Esophagus mucosa (tissue), 1 donor: ENCODE data around the gene ACTRT2. TPM values are rescaled to one million over a fixed set of nuclear protein-coding genes. Genes with fewer than 3 reads are reported as not detected.

Experiments used
- ATAC-seq: fragments of 200-7000 bp; cut with Tn5 transposase; one replicate; pipeline ENCODE4 v1.9.1; 2020
- total RNA-seq: library from RNA; stranded (reverse); gene quantifications from one replicate; pipeline ENCODE4 v1.2.4, GENCODE V29; 2023
- donor health status: DM: yes; HTN: yes; CAD: no.

The ACTRT2 gene
- total RNA-seq, 1 donor from 2014 or later: not detected

- ATAC-seq: no peak
Observed at GRCh38 chr1:3033040-3033789, 11.9 kb downstream of the ACTRT2 start.

DNA sequence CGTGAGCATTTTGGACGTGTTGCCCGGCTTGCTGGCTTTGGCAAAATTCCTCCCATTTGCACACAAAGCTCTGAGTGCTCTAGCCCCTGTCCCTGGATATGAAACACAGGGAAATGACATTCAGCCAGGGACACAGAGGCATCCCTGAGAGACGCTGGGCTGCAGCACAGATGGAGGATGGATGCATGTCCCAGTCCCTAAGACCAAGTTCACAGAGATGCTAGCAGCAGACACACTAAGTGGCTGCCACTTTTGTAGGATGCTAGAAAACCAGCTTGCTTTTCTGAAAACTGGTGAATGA, 12.5 kb downstream of the ACTRT2 start:
- no peak for ATAC-seq

DNA sequence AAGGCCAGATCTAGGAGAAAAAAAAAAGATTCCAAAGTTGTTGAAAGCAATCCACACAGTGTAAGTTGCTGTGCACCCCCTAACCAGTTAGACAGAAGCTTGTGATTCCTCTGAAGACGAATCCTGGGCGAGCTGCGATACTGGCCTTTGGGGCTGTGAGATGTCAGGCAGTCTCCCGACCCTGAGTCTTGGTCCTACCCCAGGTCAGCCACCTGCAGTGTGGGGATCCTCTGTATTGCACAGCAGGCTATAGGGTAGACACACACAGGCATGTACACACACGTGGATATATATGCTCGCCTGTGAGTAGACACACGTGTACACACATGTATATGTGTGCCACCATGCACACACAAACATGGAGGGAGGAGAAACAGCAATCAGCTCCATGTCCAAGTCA, 12.9 kb downstream of the ACTRT2 start:
- no peak for ATAC-seq

DNA sequence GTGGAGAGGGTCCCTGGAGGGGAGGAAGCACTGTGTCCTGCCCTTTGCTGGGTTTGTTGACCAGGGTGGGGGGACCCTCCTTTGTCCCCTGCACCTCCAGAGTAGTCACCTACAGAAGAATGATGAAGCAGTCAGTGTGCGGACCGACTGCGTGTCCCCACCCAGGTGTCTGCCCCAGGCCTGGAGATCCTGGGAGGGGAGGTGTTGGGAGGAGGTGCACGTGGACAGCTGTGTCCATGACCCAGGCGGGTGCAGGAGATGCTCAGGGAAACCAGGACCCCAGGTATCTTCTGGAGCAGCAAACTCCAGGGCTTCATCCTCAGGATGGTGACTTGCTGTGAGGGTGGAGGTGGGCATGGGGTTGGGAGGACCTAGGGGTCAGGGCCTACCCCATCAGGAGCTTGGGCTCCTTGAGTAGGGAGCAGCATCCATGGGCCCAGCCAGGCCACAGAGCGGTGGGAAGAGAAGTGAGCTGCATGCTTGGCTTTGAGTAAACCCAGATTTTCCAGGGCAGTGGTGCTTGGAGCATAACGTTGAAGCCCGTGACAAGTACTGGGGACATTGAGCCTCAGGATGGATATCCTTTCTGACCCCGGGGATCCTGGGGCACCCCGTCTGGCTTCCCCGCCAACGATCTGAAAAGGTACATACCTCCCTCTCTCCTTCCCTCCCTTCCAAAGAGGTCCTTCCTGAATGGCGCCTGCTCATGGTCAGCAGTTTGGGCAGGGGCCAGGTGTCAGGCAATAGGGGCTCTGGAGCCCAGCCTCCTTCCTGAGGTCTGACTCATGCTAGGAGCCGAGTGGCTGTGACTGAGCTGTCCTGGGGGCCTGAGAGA, 13.7 kb downstream of the ACTRT2 start:
- ATAC-seq: no peak

- ATAC-seq: no peak
Observed at GRCh38 chr1:3035563-3036446, 14.5 kb downstream of the ACTRT2 start.

DNA sequence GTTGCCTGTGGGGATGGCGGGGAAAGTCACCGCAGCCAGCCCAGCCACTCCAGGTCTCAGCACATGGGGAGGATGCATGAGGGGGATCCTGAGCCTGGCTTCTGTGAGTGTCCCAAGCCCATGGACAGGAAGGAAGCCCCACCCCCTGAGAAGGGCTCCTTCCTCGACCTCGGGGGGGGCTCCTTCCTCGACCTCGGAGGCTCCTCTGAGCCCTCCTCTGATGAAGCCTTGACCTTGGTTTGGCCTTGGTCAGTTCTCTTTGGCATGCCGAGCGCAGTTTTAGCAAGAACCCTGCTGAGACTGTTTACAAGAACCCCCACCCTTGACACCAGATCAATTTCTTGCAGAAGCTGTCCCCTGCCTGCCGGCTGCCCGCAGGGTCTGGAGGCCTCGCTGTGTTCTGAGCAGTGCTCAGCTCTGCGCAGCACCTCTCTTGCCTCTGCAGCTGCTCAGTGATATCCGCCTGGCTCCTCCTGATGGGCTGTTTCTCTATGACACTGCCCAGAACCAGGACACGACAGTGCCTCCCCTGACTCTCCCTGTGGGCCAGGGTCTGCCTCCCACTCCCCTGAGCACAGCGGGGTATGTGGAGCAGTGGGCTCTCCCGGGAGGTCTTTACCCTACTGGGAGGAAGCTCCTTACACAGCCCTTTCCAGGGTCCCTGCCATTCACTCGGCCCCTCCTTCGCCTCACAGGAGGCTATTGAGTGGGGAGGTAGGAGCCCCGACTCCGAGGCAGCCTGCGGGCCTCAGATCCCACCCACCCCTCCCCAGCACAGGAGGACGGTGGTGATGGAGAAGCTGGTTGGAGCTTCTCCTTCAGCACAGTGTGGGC, 15.4 kb downstream of the ACTRT2 start:
- no peak for ATAC-seq

DNA sequence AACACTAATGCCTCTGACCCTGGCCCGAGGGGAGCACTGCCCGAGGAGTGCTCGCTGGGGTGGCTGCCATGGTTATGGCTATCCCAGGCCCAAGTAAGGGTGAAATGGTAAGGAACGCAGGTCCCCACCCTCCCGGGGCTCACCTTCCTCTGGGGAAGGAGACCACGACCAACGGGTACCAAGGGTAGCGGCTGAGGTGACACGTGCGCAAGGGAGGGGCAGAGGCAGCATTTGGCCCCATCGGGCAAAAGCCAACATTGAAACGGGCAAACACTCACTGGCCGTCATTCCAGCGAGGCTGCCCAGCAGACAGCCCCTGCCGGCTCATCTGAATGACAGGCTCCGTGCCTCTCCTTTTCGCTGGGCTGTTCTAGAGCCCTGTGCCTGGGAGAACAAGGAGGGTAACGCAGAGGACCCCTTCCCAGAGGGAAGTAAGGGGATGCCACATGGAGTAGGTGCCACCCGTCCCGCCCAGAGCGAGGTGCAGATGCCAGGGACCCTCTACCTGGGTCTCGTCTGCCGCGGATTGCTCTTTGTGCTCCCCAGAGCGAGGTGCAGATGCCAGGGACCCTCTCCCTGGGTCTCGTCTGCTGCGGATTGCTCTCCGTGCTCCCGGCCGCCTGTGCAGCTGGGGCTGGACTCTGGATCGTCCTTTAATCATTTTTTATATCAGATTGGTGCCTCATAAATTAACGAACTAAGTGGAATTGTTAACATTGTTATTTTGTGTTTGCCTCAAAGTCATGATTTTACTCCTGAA, 16.2 kb downstream of the ACTRT2 start:
- ATAC-seq: no peak

- ATAC-seq: no peak
Observed at GRCh38 chr1:3038113-3038551, 16.9 kb downstream of the ACTRT2 start.

DNA sequence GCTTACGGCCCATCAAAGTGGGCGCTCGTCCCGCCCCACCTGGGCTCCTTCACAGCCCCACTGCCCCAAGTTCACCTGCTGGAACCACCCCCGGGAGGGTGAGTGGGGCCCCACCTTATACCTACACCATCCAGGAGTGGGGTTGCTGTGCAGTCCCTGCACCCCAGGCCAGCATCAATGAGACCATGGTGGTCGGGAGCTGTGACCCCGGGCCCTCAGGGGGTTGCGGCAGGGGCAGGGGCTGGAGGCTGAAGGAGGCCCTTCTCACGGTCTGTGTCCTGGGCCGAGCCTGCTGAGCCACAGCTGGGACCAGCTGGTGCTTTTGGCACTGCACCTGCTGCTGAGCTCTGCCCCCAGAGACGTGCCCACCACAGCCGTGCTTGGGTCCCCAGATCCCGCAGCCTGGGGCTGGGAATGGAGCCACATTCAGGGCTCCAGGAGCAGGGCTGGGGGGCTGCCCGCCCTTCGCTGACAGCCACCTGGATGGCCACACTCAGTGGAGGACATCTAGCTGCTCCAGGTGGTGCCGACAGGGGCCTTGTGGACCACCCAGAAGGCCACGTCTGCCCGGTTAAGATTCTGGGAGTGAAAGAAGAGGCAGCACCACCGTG, 17.4 kb downstream of the ACTRT2 start:
- no peak for ATAC-seq

DNA sequence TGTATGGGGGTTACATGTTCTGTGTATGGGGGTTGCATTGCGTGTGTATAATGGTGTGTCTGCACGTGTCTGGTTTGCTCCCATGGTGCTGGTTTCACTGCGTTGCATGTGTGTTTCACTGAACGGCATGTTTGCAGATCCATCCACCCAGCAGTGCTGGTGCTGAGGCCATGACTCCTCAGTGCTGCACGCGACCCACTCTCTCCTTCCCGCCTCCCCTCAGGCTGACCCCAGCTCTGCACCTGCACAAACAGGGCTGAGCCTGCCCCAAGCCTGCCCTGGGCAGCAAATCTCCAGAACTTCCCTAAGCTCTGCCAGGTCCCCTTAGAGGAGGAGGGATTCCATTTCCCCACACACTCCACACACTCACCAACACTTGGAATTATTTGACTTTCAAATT, 18.7 kb downstream of the ACTRT2 start:
- no peak for ATAC-seq

GRCh38 chr1:3042481-3042880, 21.2 kb downstream of the ACTRT2 start:
- ATAC-seq: no peak

DNA sequence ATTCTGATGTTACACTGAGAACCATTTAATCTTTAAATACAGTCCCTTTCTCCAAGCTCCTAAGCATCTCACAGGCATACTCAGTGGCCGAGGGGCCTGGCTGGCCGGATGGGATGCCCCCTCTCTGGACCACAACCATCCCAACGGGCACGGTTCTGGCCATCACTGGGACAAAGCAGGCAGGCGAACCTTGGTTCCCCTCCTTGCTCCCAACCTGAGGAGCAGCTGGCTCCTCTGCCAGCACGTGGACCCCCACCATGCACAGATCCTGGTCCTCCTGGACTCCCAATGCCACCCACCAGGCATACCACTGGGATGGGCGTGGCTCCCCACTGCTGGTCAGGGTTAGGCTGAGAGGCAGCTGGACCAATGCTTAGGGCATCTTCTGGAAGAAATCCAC, 27.9 kb downstream of the ACTRT2 start:
- no peak for ATAC-seq

GRCh38 chr1:3049905-3050304, 28.6 kb downstream of the ACTRT2 start:
- no peak for ATAC-seq

DNA sequence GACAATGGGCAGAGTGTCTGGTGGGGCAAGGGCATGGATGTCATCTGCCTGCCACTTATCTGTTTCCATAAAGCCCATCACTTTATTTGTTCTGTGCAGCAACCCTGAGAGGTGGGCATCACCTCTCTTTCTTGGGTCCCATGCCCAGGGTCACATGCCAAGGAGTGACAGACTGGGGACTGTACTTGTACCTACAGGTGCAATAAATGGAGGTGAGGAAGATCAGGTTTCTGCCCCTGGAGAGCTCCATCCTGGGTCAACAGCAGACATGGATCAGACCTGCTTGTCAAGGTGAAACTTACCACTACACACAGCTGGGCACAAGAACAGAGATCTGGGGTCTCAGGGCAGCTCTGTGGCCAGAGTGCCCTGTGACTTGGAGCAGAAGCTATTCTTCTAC, 29.3 kb downstream of the ACTRT2 start:
- no peak for ATAC-seq

DNA sequence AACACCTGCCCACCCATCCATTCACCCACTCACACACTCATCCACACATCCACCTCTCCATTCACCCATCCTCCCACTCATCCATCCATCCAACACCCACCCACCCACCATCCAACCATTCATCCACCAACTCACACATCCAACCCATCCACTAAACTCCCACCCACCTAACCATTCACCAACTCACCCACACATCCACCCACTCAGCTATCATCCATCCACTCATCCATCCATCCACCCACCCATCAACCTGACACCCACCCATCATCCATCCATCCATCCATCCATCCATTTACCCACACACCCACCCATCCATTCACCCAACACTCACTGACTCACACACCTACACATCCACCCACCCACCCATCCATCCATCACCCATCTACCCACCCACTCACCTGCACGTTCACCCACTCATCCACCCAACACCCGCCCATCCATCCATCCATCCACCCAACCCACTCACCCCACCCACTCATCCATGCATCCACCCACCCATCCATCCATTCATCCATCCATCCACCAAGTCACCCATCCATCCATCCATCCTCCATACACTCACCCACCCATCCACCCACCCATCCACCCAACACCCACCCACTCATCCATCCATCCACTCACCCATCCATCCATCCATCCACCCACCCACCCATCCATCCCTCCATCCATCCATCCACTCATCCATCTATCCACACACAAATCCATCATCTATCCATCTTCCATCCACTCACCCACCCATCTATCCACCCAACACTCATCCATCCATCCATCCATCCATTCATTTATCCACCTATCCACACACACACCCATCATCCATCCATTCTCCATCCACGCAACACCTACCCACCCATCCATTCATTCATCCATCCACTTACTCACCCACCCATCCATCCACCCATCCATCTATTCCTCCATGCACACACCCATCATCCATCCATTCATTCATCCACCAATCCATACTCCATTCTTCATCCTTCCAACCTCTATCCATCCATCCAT, 30.3 kb downstream of the ACTRT2 start:
- no peak for ATAC-seq

DNA sequence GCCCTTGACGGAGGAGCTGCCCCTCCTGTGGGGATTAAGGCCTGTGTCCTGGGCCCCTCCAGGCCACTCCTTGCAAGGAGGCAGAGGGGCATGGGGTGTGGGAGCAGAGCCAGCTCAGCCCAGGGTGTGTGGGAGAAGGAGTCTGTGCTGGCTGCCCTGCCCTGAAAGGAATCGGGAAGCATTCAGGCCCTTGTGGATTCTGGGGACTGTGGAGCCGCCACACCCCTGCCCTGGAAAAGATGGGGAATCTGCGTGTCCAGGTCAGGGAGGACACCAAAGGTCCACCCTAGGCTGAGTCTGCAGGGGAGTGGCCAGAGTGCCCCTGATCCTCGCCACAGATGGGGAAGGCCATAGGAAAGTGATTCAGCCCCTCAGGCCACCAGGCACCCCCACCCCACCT, 31.2 kb downstream of the ACTRT2 start:
- no peak for ATAC-seq

GRCh38 chr1:3053366-3053980, 32.2 kb downstream of the ACTRT2 start:
- ATAC-seq: no peak

- no peak for ATAC-seq
Observed at GRCh38 chr1:3053986-3054385, 32.7 kb downstream of the ACTRT2 start.

GRCh38 chr1:3054474-3054873, 33.2 kb downstream of the ACTRT2 start:
- ATAC-seq: no peak
